Tibial nerve (tissue), 4 donors: Measurements from ENCODE around the gene FMO4.
"Not testable (repeated sequence)": the region's sequence is repeated elsewhere in the genome, so short reads cannot be mapped to it uniquely, and the experiment has no call there.

ENCODE experiments used
- EP300 ChIP-seq, 2 donors: sonication (generic); formaldehyde crosslinking; IDR thresholded peaks; one replicate each; pipeline ENCODE4 v1.6.1; 2017; ENCODE audit warnings: antibody characterized with exemption in 2 of 2, mild to moderate bottlenecking in 1 of 2
- POLR2A ChIP-seq, 2 donors: fragments of 450-650 bp; IDR thresholded peaks; one replicate each; pipeline ENCODE4 v1.6.1; 2017; ENCODE audit warnings: antibody characterized with exemption in 2 of 2, mild to moderate bottlenecking in 2 of 2, moderate library complexity in 2 of 2
- TF ChIP-seq, protein P1 (sequence below), 5 experiments: fragments of 200-600 bp in 3 of 5; fragments of 450-650 bp in 2 of 5; sonication (generic) in 3 of 5; IDR thresholded peaks; one replicate each; pipeline ENCODE4 v1.5.1; 2016 to 2019; ENCODE audit warnings: antibody characterized with exemption in 5 of 5, mild to moderate bottlenecking in 3 of 5, moderate library complexity in 2 of 5

GRCh38 chr1:171295383-171295782 lies 18.6 kb upstream of the FMO4 start:
- TF ChIP-seq, protein P1, sequence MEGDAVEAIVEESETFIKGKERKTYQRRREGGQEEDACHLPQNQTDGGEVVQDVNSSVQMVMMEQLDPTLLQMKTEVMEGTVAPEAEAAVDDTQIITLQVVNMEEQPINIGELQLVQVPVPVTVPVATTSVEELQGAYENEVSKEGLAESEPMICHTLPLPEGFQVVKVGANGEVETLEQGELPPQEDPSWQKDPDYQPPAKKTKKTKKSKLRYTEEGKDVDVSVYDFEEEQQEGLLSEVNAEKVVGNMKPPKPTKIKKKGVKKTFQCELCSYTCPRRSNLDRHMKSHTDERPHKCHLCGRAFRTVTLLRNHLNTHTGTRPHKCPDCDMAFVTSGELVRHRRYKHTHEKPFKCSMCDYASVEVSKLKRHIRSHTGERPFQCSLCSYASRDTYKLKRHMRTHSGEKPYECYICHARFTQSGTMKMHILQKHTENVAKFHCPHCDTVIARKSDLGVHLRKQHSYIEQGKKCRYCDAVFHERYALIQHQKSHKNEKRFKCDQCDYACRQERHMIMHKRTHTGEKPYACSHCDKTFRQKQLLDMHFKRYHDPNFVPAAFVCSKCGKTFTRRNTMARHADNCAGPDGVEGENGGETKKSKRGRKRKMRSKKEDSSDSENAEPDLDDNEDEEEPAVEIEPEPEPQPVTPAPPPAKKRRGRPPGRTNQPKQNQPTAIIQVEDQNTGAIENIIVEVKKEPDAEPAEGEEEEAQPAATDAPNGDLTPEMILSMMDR (IDR thresholded peaks at IDR 0.05) = not testable (repeated sequence)
- not testable (repeated sequence) for TF ChIP-seq POLR2A, EP300 (IDR thresholded peaks at IDR 0.05)
